H1 (cell line): ENCODE data around the gene ZNF24.

Experiments used
- ASH2L ChIP-seq: fragments of 200-600, 300-600 bp; sonication (generic); IDR thresholded peaks from one replicate; pipeline ENCODE4 v1.7.1; 2017; ENCODE audit warnings: low read length
- ATF2 ChIP-seq: IDR thresholded peaks from 2 replicates; pipeline ENCODE4 v1.6.1; 2012; ENCODE audit warnings: low read length, inconsistent platforms
- CHD7 ChIP-seq: fragments of 300-600 bp; sonication (generic); IDR thresholded peaks from 2 replicates; pipeline ENCODE4 v1.7.1; 2012; ENCODE audit warnings: low read length, moderate library complexity, mild to moderate bottlenecking, inconsistent platforms; ENCODE audit not compliant: insufficient replicate concordance
- CTCF ChIP-seq, 3 experiments: IDR thresholded peaks; 1 replicate in 2 of 3; 2 replicates in 1 of 3; pipeline versions ENCODE4 v1.5.1 to v1.6.1; 2011; ENCODE audit warnings: low read length in 3 of 3, mild to moderate bottlenecking in 3 of 3, inconsistent platforms in 2 of 3, low read depth in 1 of 3, moderate library complexity in 1 of 3; ENCODE audit not compliant: insufficient read depth in 1 of 3; ENCODE audit errors: control extremely low read depth in 1 of 3
- EZH2 ChIP-seq: fragments of 200-600 bp; sonication (generic); IDR thresholded peaks from 2 replicates; pipeline ENCODE4 v1.7.1; 2012; ENCODE audit warnings: low read depth, mild to moderate bottlenecking, moderate library complexity, low read length, inconsistent platforms; ENCODE audit not compliant: severe bottlenecking
- KDM4A ChIP-seq: IDR thresholded peaks from one replicate; pipeline ENCODE4 v1.7.1; 2012; ENCODE audit warnings: low read depth, mild to moderate bottlenecking, moderate library complexity, low read length, inconsistent platforms; ENCODE audit not compliant: severe bottlenecking
- MAX ChIP-seq: IDR thresholded peaks from 2 replicates; pipeline ENCODE4 v1.6.1; 2012; ENCODE audit warnings: inconsistent platforms
- NRF1 ChIP-seq: IDR thresholded peaks from 2 replicates; pipeline ENCODE4 v1.6.1; 2011; ENCODE audit warnings: mild to moderate bottlenecking, low read depth, low read length, improper control_type of control experiment
- POLR2A ChIP-seq, 2 experiments: IDR thresholded peaks; 1 replicate in 1 of 2; 2 replicates in 1 of 2; pipeline ENCODE4 v1.6.1; 2011; ENCODE audit warnings: low read depth in 2 of 2, low read length in 2 of 2, mild to moderate bottlenecking in 2 of 2; ENCODE audit errors: control extremely low read depth in 1 of 2
- POLR2AphosphoS5 ChIP-seq: IDR thresholded peaks from 2 replicates; pipeline ENCODE4 v1.6.1; 2011; ENCODE audit warnings: low read depth, low read length
- SIRT6 ChIP-seq: IDR thresholded peaks from one replicate; pipeline ENCODE4 v1.7.1; 2012; ENCODE audit warnings: low read length, inconsistent platforms
- USF2 ChIP-seq: IDR thresholded peaks from 2 replicates; pipeline ENCODE4 v1.6.1; 2011; ENCODE audit warnings: low read length, improper control_type of control experiment
- YY1 ChIP-seq: IDR thresholded peaks from 2 replicates; pipeline ENCODE4 v1.6.1; 2011; ENCODE audit warnings: low read depth, mild to moderate bottlenecking, low read length

GRCh38 chr18:35291166-35291565 lies 53.1 kb downstream of the ZNF24 start:
- TF ChIP-seq USF2 (no peak), CTCF (IDR thresholded peaks at IDR 0.05; ENCODE audit: control extremely low read depth in 1 of 3, insufficient read depth in 1 of 3, low read depth in 1 of 3, low read length in 3 of 3) (no peak), NRF1 (no peak), MAX (no peak), CHD7 (no peak), KDM4A (no peak), YY1 (no peak), ASH2L (no peak), POLR2A (IDR thresholded peaks at IDR 0.05; ENCODE audit: control extremely low read depth in 1 of 2, low read depth in 2 of 2, low read length in 2 of 2) (no peak), ATF2 (no peak), POLR2AphosphoS5 (no peak), EZH2 (no peak), SIRT6 (no peak)
